ENCODE measurements around the gene CLIP1. TPM values are rescaled to one million over a fixed set of nuclear protein-coding genes. Genes with fewer than 3 reads are reported as not detected.

CLIP1 gene
- total and polyA plus RNA-seq, 2 of the 13 experiments (the other 11 are each of a cell fraction or from before 2014, with no cell fraction given), result 28.9 to 43.7 TPM

- no peak for TF ChIP-seq ZKSCAN1 (IDR thresholded peaks at IDR 0.05; ENCODE audit: low read length)
- no peak for TF ChIP-seq ZNF451 (CRISPR knock-in tag; IDR thresholded peaks at IDR 0.05)
- TF ChIP-seq YEATS2 (CRISPR knock-in tag; IDR thresholded peaks at IDR 0.05; ENCODE audit: borderline replicate concordance), result no peak
- TF ChIP-seq ZNF468 (CRISPR knock-in tag; IDR thresholded peaks at IDR 0.05), result no peak
- TF ChIP-seq USF2 (IDR thresholded peaks at IDR 0.05; ENCODE audit: low read depth, low read length), result no peak
- no peak for TF ChIP-seq USF2 (CRISPR knock-in tag; IDR thresholded peaks at IDR 0.05; ENCODE audit: borderline replicate concordance)
Measured at GRCh38 chr12:122395319-122395718, 27.1 kb downstream of the CLIP1 start (continued).

GRCh38 chr12:122394626-122395194, 27.8 kb downstream of the CLIP1 start:
- peaks cover 27% of the 10 kb centered on the region for H3K79me2 ChIP-seq (ENCODE audit: insufficient read depth, low read length)
- H3K4me2 ChIP-seq (ENCODE audit: low read depth, low read length), result peak overlapping the region; percentile 32; the same call in 1 of the 2 replicates
- CTCF ChIA-PET (ENCODE audit: low intra/inter-chr PET ratio, low total read pairs), result no interaction called here
- ATAC-seq, result no peak
- intact Hi-C loops (cut with micrococcal nuclease; ENCODE audit: unreplicated experiment), result no loop called here
- FAIRE-seq, result no peak
- no peaks in the 10 kb centered on the region; the same call in 1 of the 2 replicates for H4K20me1 ChIP-seq (ENCODE audit: insufficient read depth, low read length)
- no peak for DNase-seq (ENCODE audit: low spot score)
- no peak overlapping the region for H2AFZ ChIP-seq (ENCODE audit: low read length)
- in situ Hi-C loops (cut with HindIII; ENCODE audit: extremely low pct_ligation_motif_present, low pct_unique_long_range_greater_than_20kb), result loop anchor here (5.0 kb wide), 1 partner anchor 78 kb away; no protein-coding TSS in a partner anchor
- WGBS (ENCODE audit: low lambda C conversion rate), result 73% methylated on average over 14 of the region's 15 CpGs
- peak overlapping the region in 1 of 3 experiments; percentile 28; a peak in 1 of 6 replicates for H3K4me3 ChIP-seq (replicated peaks in 1 of 3; ENCODE audit: insufficient read depth in 1 of 3, low read depth in 2 of 3, low read length in 3 of 3)
- peaks cover 39% of the 10 kb centered on the region for H3K4me1 ChIP-seq (ENCODE audit: insufficient read depth, low read length)
- H3K9me3 ChIP-seq (ENCODE audit: low read length), result no peaks in the 10 kb centered on the region
- no peaks in the 10 kb centered on the region for H3K36me3 ChIP-seq (replicated peaks in 1 of 2; ENCODE audit: control insufficient read depth in 1 of 2, insufficient read depth in 2 of 2, low read length in 2 of 2)
- BruUV-seq (replicated peaks), result no TSS peak
- POLR2A ChIA-PET, result interaction anchor here (0.9 to 2.4 kb wide), 4 partner anchors 11 to 106 kb away, joined by 3 to 8 read pairs (median 4); no protein-coding TSS in a partner anchor
- no peak overlapping the region for H3K27ac ChIP-seq (ENCODE audit: extremely low read length, insufficient read depth, low read length)
- H3K27me3 ChIP-seq (ENCODE audit: control insufficient read depth in 1 of 2, insufficient read depth in 2 of 2, low read length in 2 of 2), result no peaks in the 10 kb centered on the region
- H3K9ac ChIP-seq (ENCODE audit: insufficient read depth, low read depth, low read length), result no peak overlapping the region
- TF ChIP-seq PITX1 (CRISPR knock-in tag; IDR thresholded peaks at IDR 0.05) (no peak), JUNB (CRISPR knock-in tag; IDR thresholded peaks at IDR 0.05; ENCODE audit: borderline replicate concordance) (no peak), MIXL1 (CRISPR knock-in tag; IDR thresholded peaks at IDR 0.05) (no peak), ZBTB33 (CRISPR knock-in tag; IDR thresholded peaks at IDR 0.05) (peak; percentile 75; the same call in 1 of the 2 replicates), DNMT1 (CRISPR knock-in tag; IDR thresholded peaks at IDR 0.05) (no peak), ZNF460 (CRISPR knock-in tag; IDR thresholded peaks at IDR 0.05; ENCODE audit: borderline replicate concordance) (peak; percentile 25; the same call in 1 of the 2 replicates), ZNF441 (CRISPR knock-in tag; IDR thresholded peaks at IDR 0.05; ENCODE audit: borderline replicate concordance) (0 out of 2 replicates have a peak, but pooled peaks have one; percentile 26), ERF (CRISPR knock-in tag; IDR thresholded peaks at IDR 0.05) (no peak), FOXK2 (IDR thresholded peaks at IDR 0.05) (no peak), ZNF792 (CRISPR knock-in tag; IDR thresholded peaks at IDR 0.05) (no peak), SNAPC2 (CRISPR knock-in tag; IDR thresholded peaks at IDR 0.05) (no peak), ZNF484 (CRISPR knock-in tag; IDR thresholded peaks at IDR 0.05; ENCODE audit: borderline replicate concordance, low read depth) (no peak), ZBTB38 (CRISPR knock-in tag; IDR thresholded peaks at IDR 0.05) (no peak)
- TF ChIP-seq, protein P1, sequence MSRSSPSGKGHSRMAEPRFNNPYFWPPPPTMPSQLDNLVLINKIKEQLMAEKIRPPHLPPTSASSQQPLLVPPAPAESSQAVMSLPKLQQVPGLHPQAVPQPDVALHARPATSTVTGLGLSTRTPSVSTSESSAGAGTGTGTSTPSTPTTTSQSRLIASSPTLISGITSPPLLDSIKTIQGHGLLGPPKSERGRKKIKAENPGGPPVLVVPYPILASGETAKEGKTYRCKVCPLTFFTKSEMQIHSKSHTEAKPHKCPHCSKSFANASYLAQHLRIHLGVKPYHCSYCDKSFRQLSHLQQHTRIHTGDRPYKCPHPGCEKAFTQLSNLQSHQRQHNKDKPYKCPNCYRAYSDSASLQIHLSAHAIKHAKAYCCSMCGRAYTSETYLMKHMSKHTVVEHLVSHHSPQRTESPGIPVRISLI (CRISPR knock-in tag; IDR thresholded peaks at IDR 0.05; ENCODE audit: borderline replicate concordance), result 0 out of 2 replicates have a peak, but pooled peaks have one; percentile 36
